OCI-LY7 (cell line): ENCODE data around the gene RAD51B. TPM values are rescaled to one million over a fixed set of nuclear protein-coding genes. Genes with fewer than 3 reads are reported as not detected.
"Not testable (repeated sequence)": the region's sequence is repeated elsewhere in the genome, so short reads cannot be mapped to it uniquely, and the experiment has no call there.

Experiments
- BruUV-seq: library from RNA; stranded (reverse); fragments of 400-500 nt; replicated peaks from 2 replicates; lab custom pipeline; 2021; lab: Mats Ljungman, UMichigan
- CTCF ChIA-PET: fragments of 300-600 bp; sonication (Branson Sonifier 250); formaldehyde crosslinking; loops from one replicate; lab custom pipeline; 2022; ENCODE audit warnings: antibody characterized with exemption; ENCODE audit not compliant: unreplicated experiment; lab: Charles Lee
- POLR2A ChIA-PET: fragments of 300-600 bp; sonication (Branson Sonifier 250); formaldehyde crosslinking; loops from one replicate; lab custom pipeline; 2022; ENCODE audit warnings: antibody characterized with exemption; lab: Charles Lee
- DNase-seq: peaks from one replicate; pipeline ENCODE4 v3.0.0-alpha.2; 2015; ENCODE audit warnings: low spot score
- H2AFZ ChIP-seq: fragments of 200-600 bp; sonication (generic), shearing (Covaris generic); 2 replicates; pipeline ENCODE4 v1.6.1; 2014; ENCODE audit warnings: mild to moderate bottlenecking, antibody characterized with exemption, low read length, moderate library complexity
- H3K27ac ChIP-seq: fragments of 200-600 bp; sonication (generic); 2 replicates; pipeline ENCODE4 v1.5.1; 2014; ENCODE audit warnings: mixed run types, low read depth, mild to moderate bottlenecking, moderate library complexity, low read length, inconsistent platforms; ENCODE audit not compliant: poor library complexity, severe bottlenecking
- H3K36me3 ChIP-seq: fragments of 200-600 bp; sonication (generic); 2 replicates; pipeline ENCODE4 v1.6.1; 2014; ENCODE audit warnings: mild to moderate bottlenecking, antibody characterized with exemption, low read length, moderate library complexity, mixed read lengths; ENCODE audit not compliant: insufficient read depth
- H3K4me1 ChIP-seq: fragments of 200-600 bp; sonication (generic); 2 replicates; pipeline ENCODE4 v1.5.1; 2014; ENCODE audit warnings: mild to moderate bottlenecking, low read length; ENCODE audit not compliant: insufficient read depth, poor library complexity, severe bottlenecking
- H3K4me2 ChIP-seq: fragments of 200-600 bp; sonication (generic); 2 replicates; pipeline ENCODE4 v1.6.1; 2014; ENCODE audit warnings: mild to moderate bottlenecking, low read length
- H3K4me3 ChIP-seq: fragments of 200-600 bp; sonication (generic); 2 replicates; pipeline ENCODE4 v1.5.1; 2014; ENCODE audit warnings: mild to moderate bottlenecking, low read depth, low read length; ENCODE audit not compliant: poor library complexity, severe bottlenecking
- H3K79me2 ChIP-seq: fragments of 200-600 bp; sonication (generic); 2 replicates; pipeline ENCODE4 v1.6.1; 2016; ENCODE audit warnings: low read depth, mild to moderate bottlenecking, low read length, moderate library complexity, mixed read lengths; ENCODE audit not compliant: insufficient read depth
- H3K9me2 ChIP-seq: fragments of 200-600 bp; sonication (generic); 2 replicates; pipeline ENCODE4 v1.6.1; 2016; ENCODE audit warnings: mild to moderate bottlenecking, low read length, mixed read lengths; ENCODE audit not compliant: insufficient read depth
- H3K9me3 ChIP-seq: fragments of 200-600 bp; sonication (generic); 2 replicates; pipeline ENCODE4 v1.6.1; 2014; ENCODE audit warnings: mild to moderate bottlenecking, mixed run types, low read length, mixed read lengths
- H4K20me1 ChIP-seq: fragments of 200-600 bp; sonication (generic); 2 replicates; pipeline ENCODE4 v1.6.1; 2014; ENCODE audit warnings: mild to moderate bottlenecking, antibody characterized with exemption, low read length, moderate library complexity, mixed read lengths; ENCODE audit not compliant: insufficient read depth
- EZH2phosphoT487 ChIP-seq: fragments of 200-600 bp; sonication (generic); IDR thresholded peaks from 2 replicates; pipeline ENCODE4 v1.6.1; 2018; ENCODE audit warnings: low read depth, borderline replicate concordance, mild to moderate bottlenecking, mixed run types, antibody characterized with exemption, low read length, moderate library complexity, mixed read lengths
- intact Hi-C: fragments of 100-400 bp; cut with micrococcal nuclease; formaldehyde crosslinking; loops from one replicate; pipeline ENCODE4 v1.10.0; 2022; ENCODE audit not compliant: unreplicated experiment
- total RNA-seq, 2 experiments: library from RNA; depleted of rRNA in 1 of 2; stranded (reverse); fragments of >200 nt in 1 of 2; shearing (Covaris generic) in 1 of 2; gene quantifications; 2 replicates each; pipeline ENCODE4 v1.2.3, GENCODE V29; 2014 to 2022
- TF ChIP-seq, protein P1 (sequence below): fragments of 200-600 bp; sonication (generic); conservative IDR thresholded peaks from 2 replicates; pipeline ENCODE4 v1.5.1; 2014; ENCODE audit warnings: mild to moderate bottlenecking, antibody characterized with exemption, low read length, moderate library complexity, mixed read lengths

RAD51B gene
- total RNA-seq, 2 experiments from 2014 or later: 41.4 to 89.9 TPM

DNA sequence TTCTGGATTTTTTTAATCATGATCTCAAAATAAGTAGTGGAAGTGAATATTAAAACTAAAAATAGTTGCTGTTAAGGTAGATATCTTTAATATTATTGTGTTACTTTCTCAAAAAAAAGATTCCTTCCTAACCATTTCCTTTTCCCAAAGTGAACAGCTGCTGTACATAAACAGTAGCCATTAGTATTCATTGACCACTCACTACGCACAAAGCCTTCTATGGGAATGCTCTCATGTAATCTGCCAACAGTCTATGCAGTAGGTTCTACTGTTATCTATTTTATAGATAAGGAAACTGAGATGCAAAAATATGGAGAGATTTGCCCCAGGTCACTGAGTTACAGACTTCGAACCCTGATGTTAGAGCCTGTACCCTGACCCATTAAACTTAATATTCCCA lies 941.2 kb downstream of the RAD51B start:
- peaks cover 8% of the 10 kb centered on the region for H3K4me1 ChIP-seq
- CTCF ChIA-PET: interaction anchor here (1.0 kb wide), 1 partner anchor 72 kb away, joined by 3 read pairs; no protein-coding TSS in a partner anchor
- H3K9me2 ChIP-seq: no peaks in the 10 kb centered on the region
- no peak overlapping the region for H2AFZ ChIP-seq
- intact Hi-C loops: no loop called here
- H3K4me3 ChIP-seq: no peak overlapping the region
- BruUV-seq: no TSS peak
- no peak overlapping the region for H3K27ac ChIP-seq
- POLR2A ChIA-PET: no interaction called here
- H3K9me3 ChIP-seq: no peaks in the 10 kb centered on the region
- no peak overlapping the region for H3K4me2 ChIP-seq
- no peaks in the 10 kb centered on the region for H4K20me1 ChIP-seq
- no peak for DNase-seq
- TF ChIP-seq EZH2phosphoT487: no peak
- TF ChIP-seq, protein P1, sequence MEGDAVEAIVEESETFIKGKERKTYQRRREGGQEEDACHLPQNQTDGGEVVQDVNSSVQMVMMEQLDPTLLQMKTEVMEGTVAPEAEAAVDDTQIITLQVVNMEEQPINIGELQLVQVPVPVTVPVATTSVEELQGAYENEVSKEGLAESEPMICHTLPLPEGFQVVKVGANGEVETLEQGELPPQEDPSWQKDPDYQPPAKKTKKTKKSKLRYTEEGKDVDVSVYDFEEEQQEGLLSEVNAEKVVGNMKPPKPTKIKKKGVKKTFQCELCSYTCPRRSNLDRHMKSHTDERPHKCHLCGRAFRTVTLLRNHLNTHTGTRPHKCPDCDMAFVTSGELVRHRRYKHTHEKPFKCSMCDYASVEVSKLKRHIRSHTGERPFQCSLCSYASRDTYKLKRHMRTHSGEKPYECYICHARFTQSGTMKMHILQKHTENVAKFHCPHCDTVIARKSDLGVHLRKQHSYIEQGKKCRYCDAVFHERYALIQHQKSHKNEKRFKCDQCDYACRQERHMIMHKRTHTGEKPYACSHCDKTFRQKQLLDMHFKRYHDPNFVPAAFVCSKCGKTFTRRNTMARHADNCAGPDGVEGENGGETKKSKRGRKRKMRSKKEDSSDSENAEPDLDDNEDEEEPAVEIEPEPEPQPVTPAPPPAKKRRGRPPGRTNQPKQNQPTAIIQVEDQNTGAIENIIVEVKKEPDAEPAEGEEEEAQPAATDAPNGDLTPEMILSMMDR: no peak
- no peaks in the 10 kb centered on the region for H3K79me2 ChIP-seq
- H3K36me3 ChIP-seq: no peaks in the 10 kb centered on the region

DNA sequence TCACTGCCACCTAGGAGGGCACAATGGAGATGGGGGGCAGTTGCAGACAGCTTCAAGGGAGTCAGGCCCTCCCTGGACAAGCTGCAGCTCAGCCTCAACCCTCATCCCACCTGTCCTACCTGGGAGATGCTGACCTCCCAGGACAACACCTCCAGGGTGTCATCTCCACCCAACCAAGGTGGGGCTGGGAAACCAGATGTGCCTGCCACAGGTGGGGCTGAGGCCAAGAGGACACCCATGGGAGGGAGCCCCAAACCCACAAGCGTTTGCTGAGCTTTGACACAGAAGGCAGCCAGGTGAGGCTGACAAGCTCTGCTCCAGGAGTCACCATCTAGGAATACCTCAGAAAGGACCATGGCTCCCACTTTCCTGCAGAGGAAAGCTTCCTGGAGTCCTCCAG lies 941.8 kb downstream of the RAD51B start:
- Histone ChIP-seq H3K4me1 (peaks cover 8% of the 10 kb centered on the region), H3K79me2 (no peaks in the 10 kb centered on the region), H3K9me3 (no peaks in the 10 kb centered on the region), H3K36me3 (no peaks in the 10 kb centered on the region), H3K4me2 (no peak overlapping the region), H2AFZ (no peak overlapping the region), H3K9me2 (no peaks in the 10 kb centered on the region), H3K27ac (no peak overlapping the region), H3K4me3 (no peak overlapping the region), H4K20me1 (no peaks in the 10 kb centered on the region)
- POLR2A ChIA-PET: no interaction called here
- intact Hi-C loops: no loop called here
- no peak for DNase-seq
- CTCF ChIA-PET: no interaction called here
- TF ChIP-seq, protein P1: no peak
- TF ChIP-seq EZH2phosphoT487: no peak
- no TSS peak for BruUV-seq

DNA sequence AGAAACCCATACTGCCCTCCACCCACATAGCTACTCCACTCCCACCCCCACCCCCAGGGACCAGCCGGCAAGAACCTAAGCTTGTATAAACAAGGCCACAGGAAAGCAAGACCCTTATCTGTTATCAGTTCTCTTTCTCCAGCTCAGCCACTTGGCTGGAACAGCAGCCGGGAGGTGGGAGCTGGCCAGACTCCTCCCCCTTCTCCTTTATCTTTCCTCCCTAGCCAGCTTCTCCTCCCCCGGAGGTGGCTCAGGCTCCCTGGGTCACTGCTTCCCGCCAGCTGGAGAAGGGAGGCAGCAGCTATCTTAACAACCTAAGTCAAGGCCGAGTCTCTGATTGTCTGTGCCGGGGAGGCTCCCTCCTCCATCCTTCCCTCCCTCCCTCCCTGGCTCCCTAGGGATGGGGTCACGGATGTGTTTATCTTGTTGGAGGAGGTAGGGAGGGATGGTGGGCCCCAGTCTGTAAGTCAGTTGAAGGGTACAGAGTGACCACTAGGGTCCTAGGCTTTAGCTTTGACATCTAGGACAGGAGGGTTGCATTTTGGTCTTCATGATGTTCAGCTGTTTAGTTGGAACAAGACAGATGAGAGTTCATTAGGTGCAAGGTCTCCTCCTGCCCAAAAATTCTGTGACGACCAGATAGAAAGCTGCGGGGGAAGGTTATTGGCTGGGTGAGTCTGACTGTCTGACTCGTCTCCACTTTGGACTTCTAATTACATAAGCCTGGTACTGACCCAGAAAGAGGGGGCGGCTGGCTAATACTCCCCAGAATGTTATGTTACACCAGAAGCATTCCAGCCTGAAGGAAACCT lies 943.6 kb downstream of the RAD51B start:
- Histone ChIP-seq H3K9me2 (no peaks in the 10 kb centered on the region), H3K79me2 (no peaks in the 10 kb centered on the region), H2AFZ (no peak overlapping the region), H4K20me1 (no peaks in the 10 kb centered on the region), H3K36me3 (no peaks in the 10 kb centered on the region), H3K4me3 (no peak overlapping the region), H3K9me3 (no peaks in the 10 kb centered on the region), H3K4me2 (no peak overlapping the region), H3K4me1 (no peaks in the 10 kb centered on the region), H3K27ac (no peak overlapping the region)
- CTCF ChIA-PET: interaction anchor here (0.5 to 0.6 kb wide), 2 partner anchors 127 to 171 kb away, joined by 3 to 7 read pairs; no protein-coding TSS in a partner anchor
- no TSS peak for BruUV-seq
- DNase-seq: no peak
- TF ChIP-seq, protein P1: no peak
- TF ChIP-seq EZH2phosphoT487: no peak
- intact Hi-C loops: no loop called here
- POLR2A ChIA-PET: interaction anchor here (0.6 kb wide), 1 partner anchor 21 kb away, joined by 4 read pairs; no protein-coding TSS in a partner anchor

DNA sequence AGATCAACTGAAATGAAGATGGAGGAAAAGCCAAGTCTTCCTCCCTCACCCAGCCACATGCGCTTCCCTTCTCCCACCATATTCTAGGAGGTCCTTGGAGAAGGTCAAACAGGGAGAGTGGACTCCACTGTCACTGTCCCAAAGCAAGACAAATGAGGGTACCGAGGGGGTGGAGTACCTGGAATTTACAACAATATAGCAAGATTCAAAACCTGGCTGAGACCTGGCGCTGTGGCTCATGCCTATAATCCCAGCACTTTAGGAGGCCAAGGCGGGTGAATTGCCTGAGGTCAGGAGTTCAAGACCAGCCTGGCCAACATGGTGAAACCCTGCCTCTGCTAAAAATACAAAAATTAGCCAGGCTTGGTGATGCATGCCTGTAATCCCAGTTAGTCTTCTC lies 944.3 kb downstream of the RAD51B start:
- intact Hi-C loops, H3K9me3 ChIP-seq, CTCF ChIA-PET, H3K9me2 ChIP-seq, H3K4me2 ChIP-seq, H4K20me1 ChIP-seq, DNase-seq, H3K4me1 ChIP-seq, H2AFZ ChIP-seq, H3K79me2 ChIP-seq, H3K36me3 ChIP-seq, H3K4me3 ChIP-seq, H3K27ac ChIP-seq, BruUV-seq: not testable (repeated sequence)
- POLR2A ChIA-PET: interaction anchor here (0.9 kb wide), 1 partner anchor 10 kb away, joined by 3 read pairs; no protein-coding TSS in a partner anchor
